Testis (tissue), 3 donors: ENCODE measurements around the gene MAP1LC3B2. TPM values are rescaled to one million over a fixed set of nuclear protein-coding genes. Genes with fewer than 3 reads are reported as not detected.

Experiments
- DNase-seq: peaks from one replicate; pipeline ENCODE4 v3.0.0-alpha.2; 2019
- H3K27ac ChIP-seq, 2 donors: fragments of 200-600 bp; sonication (generic); one replicate each; pipeline ENCODE4 v1.5.1; 2019
- H3K27me3 ChIP-seq: fragments of 200-600 bp; sonication (generic); one replicate; pipeline ENCODE4 v1.5.1; 2019
- H3K36me3 ChIP-seq: fragments of 200-600 bp; sonication (generic); one replicate; pipeline ENCODE4 v1.5.1; 2017; ENCODE audit warnings: low read depth; ENCODE audit errors: missing control alignments
- H3K4me1 ChIP-seq: fragments of 200-600 bp; sonication (generic); one replicate; pipeline ENCODE4 v1.5.1; 2019
- H3K4me3 ChIP-seq, 2 donors: fragments of 200-600 bp; sonication (generic); one replicate each; pipeline ENCODE4 v1.5.1; 2017 to 2019
- H3K9me3 ChIP-seq: fragments of 200-600 bp; sonication (generic); one replicate; pipeline ENCODE4 v1.5.1; 2017
- POLR2A ChIP-seq: fragments of 450-650 bp; IDR thresholded peaks from one replicate; pipeline ENCODE4 v1.6.1; 2017; ENCODE audit warnings: antibody characterized with exemption, mild to moderate bottlenecking, moderate library complexity
- WGBS, 2 donors: methylation state at CpG; one replicate each; pipeline ENCODE4 v1.1.5; 2018; 5-methylcytosine and 5-hydroxymethylcytosine counted together
- intact Hi-C: fragments of 100-400 bp; cut with DNase I; formaldehyde crosslinking; loops from one replicate; pipeline ENCODE4 v1.15.1; 2023; ENCODE audit warnings: low total_unique reads
- polyA plus RNA-seq: library from polyadenylated mRNA; stranded (reverse); fragments of 350-450 nt; fragmentation: Illumina TruSeq; extraction: RNeasy Lipid Tissue Mini Kit (QIAGEN cat#74804); gene quantifications from one replicate; pipeline ENCODE4 v1.2.3, GENCODE V29; 2014; ENCODE audit warnings: low read depth, low replicate concordance; ENCODE audit not compliant: insufficient read depth
- total RNA-seq, 2 donors: library from RNA; depleted of rRNA; stranded (reverse); fragments of >200 nt; gene quantifications; one replicate each; pipeline ENCODE4 v1.2.3, GENCODE V29; 2016
- TF ChIP-seq, protein P1 (sequence below), 3 experiments: fragments of 450-650 bp in 2 of 3; fragments of 200-600 bp in 1 of 3; sonication (generic) in 1 of 3; IDR thresholded peaks; one replicate each; pipeline ENCODE4 v1.5.1; 2016 to 2019; ENCODE audit warnings: antibody characterized with exemption in 3 of 3, mild to moderate bottlenecking in 2 of 3, moderate library complexity in 1 of 3

Gene MAP1LC3B2
- total and polyA plus RNA-seq, 3 donors from 2014 or later: 1.0 to 2.1 (median 1.5) TPM

DNA sequence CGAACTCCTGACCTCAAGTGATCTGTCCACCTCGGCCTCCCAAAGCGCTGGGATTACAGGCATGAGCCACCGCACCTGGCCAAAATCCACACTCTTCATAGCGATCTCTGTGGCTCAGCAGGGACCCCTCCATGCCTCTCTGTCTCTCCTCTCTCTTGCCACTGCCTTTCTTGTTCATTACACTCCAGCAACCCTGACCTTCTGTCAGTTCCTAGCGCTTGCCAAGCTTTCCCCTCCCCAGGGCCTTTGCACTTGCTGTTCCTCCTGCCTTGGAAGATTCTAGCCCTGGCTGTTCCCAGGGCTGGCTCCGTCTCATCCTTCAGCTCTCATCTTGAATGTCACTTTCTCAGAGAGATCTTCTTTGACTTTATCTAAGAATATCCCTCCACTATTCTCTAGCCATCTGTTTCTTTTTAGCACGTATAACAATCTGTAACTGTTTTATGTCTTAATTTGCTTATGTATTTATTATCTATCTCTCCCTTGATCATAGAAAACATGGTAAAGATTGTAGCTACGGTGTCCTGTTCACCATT lies 38.9 kb upstream of the MAP1LC3B2 start:
- Histone ChIP-seq H3K4me3 (no peak overlapping the region), H3K27me3 (no peaks in the 10 kb centered on the region), H3K9me3 (no peaks in the 10 kb centered on the region), H3K27ac (no peak overlapping the region), H3K4me1 (no peaks in the 10 kb centered on the region), H3K36me3 (no peaks in the 10 kb centered on the region)
- 87 to 94% methylated on average over 9 of the region's 9 CpGs for WGBS, 2 donors
- TF ChIP-seq POLR2A: no peak
- TF ChIP-seq, protein P1, sequence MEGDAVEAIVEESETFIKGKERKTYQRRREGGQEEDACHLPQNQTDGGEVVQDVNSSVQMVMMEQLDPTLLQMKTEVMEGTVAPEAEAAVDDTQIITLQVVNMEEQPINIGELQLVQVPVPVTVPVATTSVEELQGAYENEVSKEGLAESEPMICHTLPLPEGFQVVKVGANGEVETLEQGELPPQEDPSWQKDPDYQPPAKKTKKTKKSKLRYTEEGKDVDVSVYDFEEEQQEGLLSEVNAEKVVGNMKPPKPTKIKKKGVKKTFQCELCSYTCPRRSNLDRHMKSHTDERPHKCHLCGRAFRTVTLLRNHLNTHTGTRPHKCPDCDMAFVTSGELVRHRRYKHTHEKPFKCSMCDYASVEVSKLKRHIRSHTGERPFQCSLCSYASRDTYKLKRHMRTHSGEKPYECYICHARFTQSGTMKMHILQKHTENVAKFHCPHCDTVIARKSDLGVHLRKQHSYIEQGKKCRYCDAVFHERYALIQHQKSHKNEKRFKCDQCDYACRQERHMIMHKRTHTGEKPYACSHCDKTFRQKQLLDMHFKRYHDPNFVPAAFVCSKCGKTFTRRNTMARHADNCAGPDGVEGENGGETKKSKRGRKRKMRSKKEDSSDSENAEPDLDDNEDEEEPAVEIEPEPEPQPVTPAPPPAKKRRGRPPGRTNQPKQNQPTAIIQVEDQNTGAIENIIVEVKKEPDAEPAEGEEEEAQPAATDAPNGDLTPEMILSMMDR (IDR thresholded peaks at IDR 0.05): no peak
- no peak for DNase-seq
- intact Hi-C loops: no loop called here

GRCh38 chr12:116520801-116521471 lies 38.2 kb upstream of the MAP1LC3B2 start:
- WGBS, 2 donors: 64 to 66% methylated on average over 15 of the region's 15 CpGs
- H3K27ac ChIP-seq: no peak overlapping the region

DNA sequence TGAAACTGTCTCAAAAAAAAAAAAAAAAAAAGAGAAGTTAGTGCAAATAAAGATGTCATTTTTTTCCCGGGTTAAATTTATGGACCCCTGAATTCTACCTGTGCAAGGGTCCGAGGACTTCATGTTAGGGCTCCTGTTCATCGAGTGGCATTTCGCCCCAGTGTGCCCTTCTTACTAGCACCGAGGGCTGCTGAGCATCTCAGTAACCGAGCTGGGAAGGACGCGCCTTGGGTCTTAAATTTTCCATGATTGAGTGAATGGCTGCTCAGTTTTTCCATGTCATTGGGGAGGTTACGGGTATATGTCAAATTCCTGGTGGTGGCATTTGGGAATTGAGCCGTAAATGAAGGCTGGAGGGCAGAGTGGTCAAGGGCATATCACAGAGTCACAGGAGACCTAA lies 34.9 kb upstream of the MAP1LC3B2 start:
- Histone ChIP-seq H3K4me3 (no peak overlapping the region), H3K27me3 (no peaks in the 10 kb centered on the region), H3K9me3 (no peaks in the 10 kb centered on the region), H3K4me1 (no peaks in the 10 kb centered on the region), H3K27ac (no peak overlapping the region), H3K36me3 (no peaks in the 10 kb centered on the region)
- DNase-seq: no peak
- WGBS, 2 donors: 91 to 94% methylated on average over 9 to 10 of the region's 10 CpGs
- intact Hi-C loops: no loop called here
- TF ChIP-seq POLR2A: no peak
- TF ChIP-seq, protein P1 (IDR thresholded peaks at IDR 0.05): no peak

More at GRCh38 chr12:116520801-116521471, 38.2 kb upstream of the MAP1LC3B2 start:
- no peaks in the 10 kb centered on the region for H3K9me3 ChIP-seq
- TF ChIP-seq, protein P1 (IDR thresholded peaks at IDR 0.05): no peak
- no peak for TF ChIP-seq POLR2A
- no peak for DNase-seq
- no peaks in the 10 kb centered on the region for H3K4me1 ChIP-seq
- intact Hi-C loops: no loop called here
- H3K27me3 ChIP-seq: no peaks in the 10 kb centered on the region
- no peaks in the 10 kb centered on the region for H3K36me3 ChIP-seq
- no peak overlapping the region for H3K4me3 ChIP-seq

GRCh38 chr12:116524964-116525379 lies 34.2 kb upstream of the MAP1LC3B2 start:
- no peaks in the 10 kb centered on the region for H3K9me3 ChIP-seq
- H3K36me3 ChIP-seq: no peaks in the 10 kb centered on the region
- TF ChIP-seq, protein P1 (IDR thresholded peaks at IDR 0.05): no peak
- no peak for TF ChIP-seq POLR2A
- intact Hi-C loops: no loop called here
- no peak for DNase-seq
- H3K4me3 ChIP-seq: no peak overlapping the region
- H3K27me3 ChIP-seq: no peaks in the 10 kb centered on the region
- 57 to 72% methylated on average over 4 of the region's 4 CpGs for WGBS, 2 donors
- no peaks in the 10 kb centered on the region for H3K4me1 ChIP-seq
- H3K27ac ChIP-seq: no peak overlapping the region
